Central memory CD4-positive, alpha-beta T cell (primary cell): ENCODE measurements around the gene GNAS-AS1.
A peak's percentile ranks its signal among the peaks of the same experiment; 100 is the strongest.

Source experiments
- DNase-seq: peaks from one replicate; pipeline ENCODE4 v3.0.0; 2022
- total RNA-seq, 3 experiments: gene quantifications; one replicate each; lab custom pipeline; 2026; lab: John Stamatoyannopoulos, UW

The GNAS-AS1 gene
- 0.42 to 0.77 (median 0.49) reads per million in 3 experiments for total RNA-seq

DNA sequence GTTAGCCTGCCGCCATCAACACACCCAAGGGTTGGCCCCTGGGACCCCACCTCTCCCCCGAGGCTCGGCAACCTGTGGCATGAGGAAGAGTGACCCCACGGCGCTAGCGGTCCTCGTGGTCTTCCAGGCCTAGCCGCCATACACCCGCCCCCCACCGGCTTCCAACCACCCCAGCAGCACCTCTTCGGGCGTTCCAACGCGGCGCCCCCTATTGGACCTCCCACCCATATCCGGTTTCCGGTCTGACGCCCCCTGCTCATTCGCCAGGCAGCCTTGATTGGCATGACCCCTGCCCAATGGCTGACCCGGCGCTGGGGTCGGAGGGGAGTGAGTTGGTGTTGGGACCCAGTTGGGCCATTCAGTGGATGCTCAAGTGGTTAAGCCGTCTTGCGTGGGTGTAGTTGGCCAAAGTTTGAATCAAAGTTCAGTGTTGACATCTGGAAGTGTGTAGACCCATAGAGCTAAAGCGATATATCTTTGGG, at the start of gene GNAS-AS1:
GNAS-AS1 (minus strand) TSS at position 210 of the 482 bp plus-strand sequence.
- DNase-seq, result peak; percentile 72

DNA sequence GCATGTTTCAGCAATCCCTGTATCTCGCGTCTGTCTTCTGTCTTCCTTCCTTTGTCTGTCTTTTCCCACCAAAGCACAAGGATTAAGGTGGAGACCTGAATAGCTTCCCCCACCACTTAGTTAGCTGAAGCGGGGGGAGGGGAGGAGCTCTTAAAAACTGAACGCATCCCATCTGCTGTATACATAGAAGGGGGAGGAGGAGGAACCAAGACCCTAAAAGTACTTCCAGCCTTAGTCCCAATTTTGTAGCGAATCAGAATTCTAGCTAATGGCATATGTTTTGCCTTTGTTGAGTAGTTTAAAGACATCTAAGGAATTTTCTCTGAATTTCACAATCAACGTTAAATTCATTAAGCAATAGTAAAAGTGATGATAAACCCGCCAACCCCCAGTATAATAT, 49.7 kb upstream of the GNAS-AS1 start:
- no peak for DNase-seq

DNA sequence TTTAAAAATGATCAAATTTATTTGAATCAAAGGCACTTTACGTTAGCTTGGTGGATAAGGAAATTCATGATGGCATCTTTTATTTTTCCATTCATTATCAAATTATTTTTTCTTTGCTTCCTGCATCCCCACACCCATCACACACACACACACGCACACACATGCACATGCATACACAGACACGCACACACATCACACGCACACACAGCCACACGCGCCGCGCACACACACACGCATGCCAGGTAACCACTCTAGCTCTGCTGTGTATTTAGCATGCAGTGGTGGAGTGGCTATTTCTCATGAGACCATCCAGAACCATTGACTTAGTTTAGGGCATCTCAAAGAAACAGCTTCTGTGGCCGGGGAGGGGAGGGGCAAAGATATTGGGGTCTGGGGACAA, 48.8 kb upstream of the GNAS-AS1 start:
- DNase-seq, result no peak

DNA sequence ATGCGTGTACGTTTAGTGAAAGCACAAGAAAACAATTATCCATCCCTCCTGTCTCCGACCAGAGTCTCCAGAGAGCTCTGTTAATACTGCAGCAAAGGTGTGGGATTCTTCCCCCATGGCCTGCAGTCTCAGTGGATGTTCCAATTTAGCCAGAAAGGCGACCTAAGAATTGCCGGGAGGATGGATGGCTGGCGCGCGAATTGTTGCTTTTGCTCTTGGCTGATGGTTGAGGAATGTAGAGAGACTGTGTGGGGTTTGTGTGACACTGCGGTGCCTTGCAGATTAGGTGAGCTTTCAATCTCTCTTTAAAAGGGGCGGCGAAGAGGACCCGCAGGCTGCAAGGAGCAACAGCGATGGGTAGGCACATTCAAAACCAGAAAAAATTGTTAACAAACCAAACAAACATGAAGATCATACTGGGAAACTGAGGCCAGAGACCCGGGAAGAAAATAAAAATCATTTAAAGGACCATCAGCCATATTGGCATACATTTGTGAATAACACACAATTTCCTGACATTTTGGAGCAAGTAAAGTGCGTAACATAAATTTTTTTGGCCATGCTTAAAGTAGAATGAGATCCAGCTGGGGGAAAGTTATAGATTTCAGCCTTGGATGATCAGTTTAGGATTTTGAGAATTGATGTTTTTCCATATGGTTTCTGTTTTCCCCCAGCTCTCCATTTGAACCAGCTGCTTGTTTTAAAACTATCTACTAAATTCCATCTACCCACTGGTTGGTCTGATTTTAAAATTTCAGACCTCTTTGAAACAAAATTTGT, 48.1 kb upstream of the GNAS-AS1 start:
- DNase-seq, result no peak

DNA sequence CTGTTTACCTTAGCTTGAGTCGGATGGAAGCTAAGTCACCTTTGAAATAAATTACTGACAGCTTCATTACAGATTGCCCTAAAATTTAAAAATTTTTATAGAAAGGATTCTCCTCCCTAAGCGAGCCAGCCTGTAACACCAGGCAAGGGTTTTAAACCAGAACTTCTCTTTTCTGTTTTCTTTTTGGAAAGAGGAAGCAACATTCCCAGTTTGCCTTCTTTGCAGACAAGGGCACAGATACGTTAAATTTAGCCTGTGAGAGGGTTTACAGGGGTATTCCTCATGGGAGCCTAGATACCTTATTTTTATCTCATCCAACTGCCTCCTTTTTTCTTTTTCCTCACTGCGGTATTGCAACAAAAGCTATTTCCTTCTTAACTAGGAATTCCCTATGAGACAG, 46.8 kb upstream of the GNAS-AS1 start:
- DNase-seq, result no peak

DNA sequence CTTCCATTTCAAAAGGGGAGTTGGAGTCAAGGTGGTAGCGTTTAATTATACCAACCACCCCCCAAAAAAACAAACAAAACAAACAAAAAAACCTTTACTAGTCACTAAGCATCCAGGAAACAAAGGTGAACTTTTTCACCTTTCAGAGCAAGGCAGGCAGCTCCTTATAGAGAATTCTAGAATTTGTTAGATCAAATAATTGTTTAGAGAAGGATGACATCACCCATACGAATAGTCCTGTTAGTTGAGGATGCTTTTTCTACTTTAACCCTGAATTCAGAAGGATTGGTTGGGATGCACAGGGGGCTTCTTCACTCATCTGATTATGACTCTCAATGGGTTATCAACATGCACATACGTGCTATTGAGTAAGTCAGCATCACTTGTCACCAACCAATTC, 46.1 kb upstream of the GNAS-AS1 start:
- DNase-seq, result no peak

DNA sequence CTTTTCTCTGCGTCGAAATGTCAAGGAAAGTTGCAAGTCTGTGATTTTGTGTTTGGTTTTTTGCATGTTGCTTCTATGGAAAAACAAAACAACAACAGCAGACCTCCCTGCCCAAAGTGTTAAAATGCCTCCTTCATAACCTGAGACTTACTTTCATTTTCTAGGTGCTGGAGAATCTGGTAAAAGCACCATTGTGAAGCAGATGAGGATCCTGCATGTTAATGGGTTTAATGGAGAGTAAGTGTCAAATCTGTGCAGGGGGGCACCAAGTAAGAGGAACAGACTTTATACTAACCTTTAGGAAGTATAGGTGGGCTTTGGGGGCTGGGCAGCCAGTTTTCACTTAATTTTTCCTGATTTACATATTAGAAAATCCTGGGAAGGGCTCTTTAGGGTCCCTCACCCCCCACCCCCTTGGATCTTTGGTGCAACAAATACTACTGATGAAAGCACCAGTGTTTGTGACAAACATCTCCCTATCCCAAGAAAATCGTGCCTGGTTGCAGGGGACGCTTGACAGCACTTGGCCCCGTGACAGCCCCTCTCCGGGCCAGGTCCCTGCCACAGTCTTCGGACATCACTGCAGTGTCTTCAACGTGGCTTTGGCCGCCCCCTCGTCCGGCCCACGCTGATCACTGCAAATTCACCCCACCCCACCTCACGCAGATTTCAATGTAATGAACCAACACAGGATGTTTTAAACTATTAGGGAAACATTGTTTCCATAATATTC, 44.9 kb upstream of the GNAS-AS1 start:
- DNase-seq, result no peak

DNA sequence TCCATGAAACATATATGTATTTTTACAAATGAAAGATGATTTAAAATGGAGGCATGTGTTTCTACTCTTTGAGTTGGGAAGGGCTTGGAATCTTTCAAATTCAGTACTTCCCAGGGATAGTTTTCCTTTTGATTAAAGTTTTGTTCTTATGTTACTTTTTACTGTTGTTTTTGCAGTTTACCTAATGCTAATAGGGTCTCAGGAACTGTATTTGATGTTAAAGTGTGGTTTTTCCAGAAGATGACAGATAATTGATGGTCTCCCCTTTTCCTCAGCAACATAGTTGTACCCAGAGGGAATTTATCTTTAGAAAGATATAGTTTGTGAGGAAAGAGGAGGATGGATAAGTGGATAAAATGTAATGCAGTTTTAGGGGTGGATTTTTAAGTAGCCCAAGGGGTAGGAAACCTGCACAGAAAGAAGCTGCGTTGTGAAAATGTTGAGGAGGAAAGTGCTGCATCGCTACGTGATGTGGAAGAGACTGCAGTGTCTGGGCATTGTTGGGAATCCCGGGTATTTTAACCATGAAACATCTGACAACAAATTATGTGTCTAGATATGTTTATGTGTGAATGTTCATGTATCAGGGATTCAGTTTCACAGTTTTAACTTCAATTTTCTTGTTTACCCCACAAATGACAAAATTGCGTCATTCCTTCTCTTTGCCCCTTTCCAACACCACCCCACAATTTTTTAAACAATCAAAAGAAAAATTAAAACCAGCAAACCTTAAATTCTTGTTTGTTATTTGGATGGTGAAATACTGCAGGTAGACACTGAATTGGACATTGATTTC, 44.1 kb upstream of the GNAS-AS1 start:
- no peak for DNase-seq

DNA sequence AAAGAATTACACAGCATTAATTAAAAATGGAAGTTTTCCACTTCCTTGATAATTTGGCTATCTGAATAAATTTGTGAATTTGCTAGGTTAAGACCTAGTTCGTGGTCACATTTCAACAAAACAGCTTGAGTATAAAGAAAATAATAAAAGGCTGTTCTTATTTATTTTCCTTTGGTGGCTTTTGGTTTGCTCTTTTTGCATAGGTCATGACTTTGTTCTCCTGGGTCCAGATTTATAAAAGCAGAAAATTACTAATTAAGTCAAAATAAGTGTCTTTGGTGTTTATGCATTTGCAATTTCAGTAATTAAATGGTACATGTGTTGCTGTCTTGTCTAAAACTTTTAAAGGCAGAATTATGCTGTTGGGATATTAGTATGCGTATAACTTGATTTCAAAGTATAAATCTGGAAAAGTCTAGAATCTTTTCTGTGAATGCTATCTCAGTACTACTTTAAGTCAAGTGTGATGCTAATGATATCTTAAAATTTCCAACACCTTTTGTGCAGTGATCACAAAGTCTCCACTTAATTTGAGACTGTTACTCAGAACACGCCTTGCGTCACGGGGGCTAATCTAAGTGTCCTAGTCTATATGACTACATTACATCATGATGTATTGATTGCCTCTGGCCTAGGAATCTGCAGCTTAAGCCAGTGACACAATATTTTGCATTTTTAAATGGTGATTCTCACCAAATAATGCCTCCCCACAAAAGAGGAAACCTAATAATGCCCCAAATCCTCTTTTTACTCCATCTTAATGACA, 42.8 kb upstream of the GNAS-AS1 start:
- DNase-seq, result no peak

DNA sequence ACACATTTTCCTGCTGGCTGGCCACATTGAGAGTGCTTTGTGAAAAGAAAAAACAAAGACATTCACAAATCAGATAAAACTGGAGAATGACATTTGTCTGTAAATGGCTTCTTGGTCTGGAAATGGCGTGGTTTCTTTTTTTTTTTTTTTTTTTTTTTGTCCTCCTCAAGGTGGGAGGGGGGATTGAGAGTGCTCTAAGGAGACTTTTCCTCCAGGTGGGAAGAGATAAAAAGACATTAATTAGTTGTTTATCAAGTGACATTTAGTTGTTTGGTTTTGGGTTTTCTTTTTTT, 42.2 kb upstream of the GNAS-AS1 start:
- no peak for DNase-seq

DNA sequence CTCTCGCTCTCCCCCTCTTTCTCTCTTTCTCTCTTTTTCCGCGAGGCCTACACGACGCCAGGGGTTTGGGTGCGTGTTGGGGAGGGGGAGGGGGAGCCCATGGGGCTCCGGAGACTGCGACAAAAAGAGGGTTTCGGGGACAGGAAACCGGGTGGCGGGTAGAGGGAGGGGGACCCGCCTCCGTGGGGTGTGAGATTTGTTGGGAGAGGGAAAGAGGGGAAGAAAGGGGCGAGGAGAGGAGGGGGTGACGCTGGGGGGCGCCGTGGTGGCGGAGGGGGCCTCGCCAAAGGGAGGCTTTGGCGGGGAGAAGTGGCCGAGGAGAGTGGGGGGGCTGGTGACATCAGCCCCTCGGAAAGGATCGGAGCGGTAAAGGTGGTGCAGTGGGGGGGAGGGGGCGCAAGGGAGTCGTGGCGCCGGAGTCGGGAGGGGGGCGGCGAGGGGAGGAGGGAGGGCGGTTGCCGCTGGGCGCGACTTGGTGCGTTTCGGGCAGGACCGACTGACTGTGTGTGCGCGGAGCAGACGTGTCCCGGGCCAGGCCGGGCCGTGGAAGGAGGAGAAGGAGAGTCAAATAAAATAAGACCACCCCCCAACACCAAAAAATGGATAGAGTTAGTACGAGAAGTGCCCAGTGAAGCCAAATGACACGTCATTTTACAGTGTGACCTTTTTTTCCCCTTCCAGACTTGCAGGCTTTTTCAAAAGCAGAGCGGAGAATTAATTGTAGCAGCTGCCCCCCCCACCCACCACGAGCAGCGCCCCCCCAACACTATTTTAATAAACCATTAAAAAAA, 41.6 kb upstream of the GNAS-AS1 start:
- peak; percentile 72 for DNase-seq

DNA sequence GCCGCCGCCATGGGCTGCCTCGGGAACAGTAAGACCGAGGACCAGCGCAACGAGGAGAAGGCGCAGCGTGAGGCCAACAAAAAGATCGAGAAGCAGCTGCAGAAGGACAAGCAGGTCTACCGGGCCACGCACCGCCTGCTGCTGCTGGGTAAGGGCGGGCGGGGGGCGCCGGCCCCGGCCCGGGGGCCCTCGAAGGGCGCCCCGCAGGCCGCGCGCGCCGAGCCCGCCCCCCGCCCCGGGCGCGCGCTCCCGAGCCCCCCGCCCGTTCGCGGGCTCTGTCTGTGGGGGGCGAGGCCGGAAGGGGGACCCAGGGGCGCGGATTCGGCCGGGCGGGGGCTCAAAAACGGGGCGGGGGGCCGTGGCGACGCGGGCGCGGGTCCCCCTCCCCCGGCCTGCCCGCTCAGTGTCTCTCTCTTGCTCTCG, 41.0 kb upstream of the GNAS-AS1 start:
- DNase-seq, result no peak

DNA sequence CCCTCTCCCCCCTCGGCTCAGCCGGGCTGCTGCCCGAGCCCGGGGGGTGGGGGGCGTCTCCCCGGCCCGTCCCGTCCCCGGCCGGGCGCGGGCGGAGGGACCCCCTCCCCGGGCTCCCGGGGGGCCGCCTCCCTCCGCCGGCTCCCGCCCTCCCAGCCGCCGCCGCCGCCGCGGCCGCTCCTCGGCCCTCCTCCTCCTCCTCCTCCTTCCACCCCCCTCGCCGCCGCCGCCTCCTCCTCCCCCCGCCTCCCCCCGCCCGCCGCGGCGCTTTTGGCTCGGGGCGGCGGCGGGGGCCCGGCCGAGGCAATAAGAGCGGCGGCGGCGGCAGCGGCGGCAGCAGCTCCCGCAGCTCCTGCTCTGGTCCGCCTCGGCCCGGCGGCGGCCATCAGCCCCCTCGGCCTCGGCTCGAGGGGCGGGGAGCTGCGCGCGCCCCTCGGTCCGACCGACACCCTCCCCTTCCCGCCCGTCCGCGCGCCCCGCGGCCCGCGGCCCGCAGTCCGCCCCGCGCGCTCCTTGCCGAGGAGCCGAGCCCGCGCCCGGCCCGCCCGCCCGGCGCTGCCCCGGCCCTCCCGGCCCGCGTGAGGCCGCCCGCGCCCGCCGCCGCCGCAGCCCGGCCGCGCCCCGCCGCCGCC, 40.5 kb upstream of the GNAS-AS1 start:
- peak; percentile 67 for DNase-seq

DNA sequence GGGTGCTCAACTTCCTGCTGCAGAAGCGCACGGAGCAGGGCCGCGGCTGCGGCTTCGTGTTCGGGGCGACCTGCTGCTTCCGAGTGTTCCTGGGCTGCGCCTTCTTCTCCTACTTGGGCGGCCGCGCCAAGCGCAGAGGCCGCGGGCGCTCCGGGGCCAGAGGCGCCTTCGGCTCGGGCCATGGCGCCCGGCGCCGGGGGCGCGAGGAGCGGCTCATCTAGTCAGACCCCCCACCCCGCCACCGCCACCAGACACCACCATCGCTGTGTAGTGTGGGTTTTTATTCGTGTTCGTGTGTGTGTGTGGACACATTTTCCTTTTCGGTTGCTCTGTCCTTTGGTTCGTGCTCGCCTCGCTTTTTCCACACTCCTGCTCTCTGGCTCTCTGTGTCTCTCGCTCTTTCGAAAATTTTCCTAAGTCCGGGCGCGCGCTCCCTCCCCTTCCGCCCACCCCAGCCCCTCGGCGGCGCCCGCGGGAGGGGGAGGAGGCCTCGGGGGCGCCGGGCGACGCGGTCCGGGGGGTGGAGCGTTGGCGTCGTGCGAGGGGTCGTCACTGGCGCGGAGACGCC, 39.9 kb upstream of the GNAS-AS1 start:
- peak; percentile 58 for DNase-seq

DNA sequence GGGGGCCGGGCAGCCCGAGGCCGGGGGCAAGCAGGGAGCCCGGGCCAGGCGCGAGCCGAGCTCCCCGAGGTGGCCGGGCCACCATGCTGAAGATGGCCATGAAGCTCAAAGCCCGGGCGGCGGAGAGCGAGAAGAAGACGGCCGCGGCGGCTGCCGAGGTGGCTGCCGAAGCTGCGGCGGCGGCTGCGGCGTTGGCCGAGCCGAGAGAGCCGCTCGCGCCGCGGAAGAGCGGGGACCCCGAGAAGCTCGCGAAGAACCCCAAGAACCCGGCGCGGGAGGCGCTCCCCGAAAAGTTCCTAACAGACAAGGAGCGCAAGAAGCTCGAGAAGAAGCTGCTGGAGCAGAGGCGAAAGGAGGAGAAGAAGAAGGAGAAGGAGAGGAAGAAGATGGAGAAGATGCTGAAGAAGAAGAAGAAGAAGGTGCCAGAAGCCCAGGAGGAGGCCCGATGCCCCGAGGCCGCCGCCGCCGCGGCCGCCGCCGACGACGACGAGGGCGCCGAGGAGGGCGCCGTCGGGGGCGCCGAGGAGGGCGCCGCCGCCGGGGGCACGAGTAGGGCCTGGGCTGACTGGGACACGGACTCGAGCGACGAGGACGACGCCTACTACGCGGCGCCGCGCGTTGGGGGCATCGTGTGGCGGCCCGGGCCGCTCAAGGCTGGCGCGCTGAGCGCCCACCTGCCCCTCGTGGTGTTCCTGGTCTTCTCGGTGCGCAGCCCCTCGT, 39.3 kb upstream of the GNAS-AS1 start:
- DNase-seq, result peak; percentile 23

DNA sequence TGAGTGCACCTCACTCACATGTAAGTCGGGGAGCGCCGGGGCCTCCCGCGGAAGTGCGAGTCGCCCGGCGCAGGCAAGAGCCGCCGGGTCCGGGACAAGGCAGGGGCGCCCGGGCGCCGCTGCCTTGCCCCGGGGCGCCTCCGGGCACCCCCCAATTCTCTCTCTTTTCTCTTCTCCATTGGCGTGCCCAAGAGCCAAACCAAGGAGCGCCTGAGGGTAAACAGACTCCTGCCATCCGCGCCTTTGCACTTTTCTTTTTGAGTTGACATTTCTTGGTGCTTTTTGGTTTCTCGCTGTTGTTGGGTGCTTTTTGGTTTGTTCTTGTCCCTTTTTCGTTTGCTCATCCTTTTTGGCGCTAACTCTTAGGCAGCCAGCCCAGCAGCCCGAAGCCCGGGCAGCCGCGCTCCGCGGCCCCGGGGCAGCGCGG, 38.6 kb upstream of the GNAS-AS1 start:
- DNase-seq, result no peak

DNA sequence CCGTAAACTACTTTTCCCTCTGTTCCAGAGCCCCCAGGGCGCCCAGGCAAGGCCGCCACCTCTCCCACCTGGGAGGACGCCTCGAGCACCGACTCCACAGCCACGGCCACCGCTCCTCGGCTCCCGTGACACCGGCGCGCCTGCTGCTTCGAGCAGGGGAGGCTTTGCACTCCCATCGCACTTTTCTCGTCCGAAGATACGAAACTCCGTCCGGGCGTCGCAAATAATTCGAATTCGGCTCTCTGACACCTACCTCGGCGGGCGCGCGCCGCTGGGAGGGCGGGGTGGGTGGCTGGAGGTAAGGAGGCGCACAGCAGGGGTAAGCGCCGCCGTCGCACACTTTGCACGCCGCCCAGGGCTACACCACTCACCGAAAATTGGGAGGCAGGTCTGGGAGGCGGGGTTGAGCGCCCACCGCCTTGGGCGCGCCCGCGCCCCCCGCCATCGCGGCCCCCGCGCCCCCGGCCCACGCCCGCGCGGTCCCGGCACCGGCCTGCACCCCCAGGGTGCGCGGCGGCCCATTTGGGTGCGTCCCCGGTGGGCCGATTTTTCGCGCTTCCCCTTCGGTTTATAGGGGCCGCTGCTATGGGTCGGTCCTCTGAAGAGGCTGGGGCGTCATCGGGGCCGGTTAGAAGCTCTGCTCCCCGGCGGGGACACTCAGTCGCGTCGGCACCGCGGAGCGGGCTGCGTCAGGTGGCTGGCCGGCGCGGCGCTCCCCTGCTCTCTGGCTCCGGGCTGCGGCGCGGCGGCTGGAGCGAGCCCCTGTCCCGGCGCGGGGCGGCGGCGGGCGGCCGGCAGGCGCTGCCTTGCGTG, 38.0 kb upstream of the GNAS-AS1 start:
- peak; percentile 84 for DNase-seq

DNA sequence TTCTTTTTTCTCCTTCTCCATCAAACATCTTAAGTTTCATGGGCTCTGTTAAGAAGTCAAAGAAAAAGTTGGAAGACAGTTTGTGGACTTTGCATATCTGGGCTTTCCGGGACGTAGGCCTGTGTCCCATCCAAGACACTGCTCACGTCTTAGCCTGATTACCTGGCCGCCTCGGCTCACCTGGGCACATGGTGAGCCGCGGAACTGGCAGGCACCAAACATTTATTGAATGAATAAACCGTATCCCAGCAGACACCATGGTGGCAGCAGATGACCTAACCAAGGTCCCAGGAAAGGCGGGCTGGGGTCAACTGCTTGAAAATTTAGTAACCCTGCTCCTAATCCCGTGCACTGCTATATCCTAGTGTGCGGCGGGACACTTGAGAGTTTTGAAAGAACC, 37.4 kb upstream of the GNAS-AS1 start:
- no peak for DNase-seq

DNA sequence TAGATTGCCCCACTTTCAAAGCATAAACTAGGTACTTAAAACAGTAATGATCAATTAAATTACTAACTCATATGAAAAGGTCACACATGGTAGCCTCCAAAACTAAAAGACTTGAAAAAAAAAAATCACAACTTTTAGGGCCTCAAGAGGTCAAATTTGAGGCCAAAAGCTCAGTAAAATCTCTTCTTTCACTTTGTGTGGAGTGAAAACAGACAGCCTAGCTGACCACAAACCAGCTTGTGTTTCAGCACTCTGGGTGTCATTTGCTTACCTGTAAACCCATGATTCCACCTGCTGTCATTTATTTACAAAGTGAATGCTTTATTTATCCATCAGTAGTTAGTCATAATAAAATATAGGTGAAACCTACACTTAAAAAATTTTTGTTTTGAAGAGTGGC, 35.8 kb upstream of the GNAS-AS1 start:
- no peak for DNase-seq
